Neural cell (in vitro differentiated cells): ENCODE data around the gene PROX1. TPM values are rescaled to one million over a fixed set of nuclear protein-coding genes. Genes with fewer than 3 reads are reported as not detected.

Source experiments
- H2AFZ ChIP-seq: fragments of 200-600, 300-800 bp; sonication (generic), shearing (Covaris generic); 2 replicates; pipeline ENCODE4 v1.6.0; 2014; ENCODE audit warnings: low read depth, mild to moderate bottlenecking, antibody characterized with exemption, low read length, moderate library complexity
- H3F3A ChIP-seq: fragments of 200-600 bp; shearing (Covaris generic); 2 replicates; pipeline ENCODE4 v1.6.1; 2016; ENCODE audit warnings: mild to moderate bottlenecking, moderate library complexity, mixed read lengths, antibody characterized with exemption, low read length; ENCODE audit not compliant: insufficient read depth, poor library complexity, severe bottlenecking
- H3K27ac ChIP-seq: fragments of 200-600, 300-800 bp; sonication (generic), shearing (Covaris generic); 2 replicates; pipeline ENCODE4 v1.5.1; 2014; ENCODE audit warnings: mild to moderate bottlenecking, low read length, moderate library complexity
- H3K27me3 ChIP-seq: fragments of 300-800, 200-600 bp; sonication (generic), shearing (Covaris generic); 2 replicates; pipeline ENCODE4 v1.6.0; 2014; ENCODE audit warnings: mild to moderate bottlenecking, low read depth, low read length, moderate library complexity; ENCODE audit not compliant: insufficient read depth
- H3K36me3 ChIP-seq: fragments of 300-800, 200-600 bp; sonication (generic), shearing (Covaris generic); 2 replicates; pipeline ENCODE4 v1.5.1; 2014; ENCODE audit warnings: mild to moderate bottlenecking, antibody characterized with exemption, low read length, moderate library complexity; ENCODE audit not compliant: insufficient read depth
- H3K4me2 ChIP-seq: fragments of 300-800, 200-600 bp; sonication (generic), shearing (Covaris generic); 2 replicates; pipeline ENCODE4 v1.6.0; 2014; ENCODE audit warnings: mild to moderate bottlenecking, low read length
- H3K4me3 ChIP-seq: fragments of 300-800, 200-600 bp; sonication (generic), shearing (Covaris generic); 2 replicates; pipeline ENCODE4 v1.5.1; 2014; ENCODE audit warnings: mild to moderate bottlenecking, low read length, moderate library complexity
- H3K79me2 ChIP-seq: fragments of 200-600 bp; shearing (Covaris generic); replicated peaks from 2 replicates; pipeline ENCODE4 v1.6.0; 2014; ENCODE audit warnings: mild to moderate bottlenecking, low read length, moderate library complexity; ENCODE audit not compliant: insufficient read depth
- H3K9ac ChIP-seq: fragments of 300-800, 200-600 bp; sonication (generic), shearing (Covaris generic); 2 replicates; pipeline ENCODE4 v1.6.1; 2016; ENCODE audit warnings: mild to moderate bottlenecking, low read length, mixed read lengths
- H3K9me2 ChIP-seq: fragments of 200-600 bp; shearing (Covaris generic); 2 replicates; pipeline ENCODE4 v1.6.1; 2016; ENCODE audit warnings: mild to moderate bottlenecking, low read length, mixed read lengths; ENCODE audit not compliant: insufficient read depth
- H3K9me3 ChIP-seq: fragments of 200-600, 300-800 bp; sonication (generic), shearing (Covaris generic); 2 replicates; pipeline ENCODE4 v1.6.1; 2016; ENCODE audit warnings: mild to moderate bottlenecking, mixed run types, low read length, moderate library complexity, mixed read lengths
- H4K20me1 ChIP-seq: fragments of 200-600 bp; shearing (Covaris generic); 2 replicates; pipeline ENCODE4 v1.6.1; 2016; ENCODE audit warnings: mild to moderate bottlenecking, mixed run types; ENCODE audit not compliant: insufficient read depth
- EP300 ChIP-seq: fragments of 450-650 bp; conservative IDR thresholded peaks from 2 replicates; pipeline ENCODE4 v1.6.1; 2014; ENCODE audit warnings: antibody characterized with exemption, mild to moderate bottlenecking, moderate library complexity; ENCODE audit not compliant: poor library complexity, severe bottlenecking
- EZH2 ChIP-seq: fragments of 200-600, 300-800 bp; shearing (Covaris generic), sonication (generic); IDR thresholded peaks from 2 replicates; pipeline ENCODE4 v1.6.1; 2014; ENCODE audit warnings: antibody characterized with exemption, low read length, borderline replicate concordance, mild to moderate bottlenecking; ENCODE audit not compliant: insufficient read depth, poor library complexity, severe bottlenecking
- MXI1 ChIP-seq: fragments of 450-650 bp; conservative IDR thresholded peaks from 2 replicates; pipeline ENCODE4 v1.6.1; 2014; ENCODE audit warnings: antibody characterized with exemption, mild to moderate bottlenecking; ENCODE audit not compliant: poor library complexity, severe bottlenecking
- POLR2AphosphoS5 ChIP-seq: IDR thresholded peaks from 2 replicates; pipeline ENCODE4 v1.6.1; 2012
- RAD21 ChIP-seq: fragments of 450-650 bp; conservative IDR thresholded peaks from 2 replicates; pipeline ENCODE4 v1.6.1; 2014; ENCODE audit warnings: antibody characterized with exemption, mild to moderate bottlenecking, moderate library complexity
- SMC3 ChIP-seq: fragments of 450-650 bp; conservative IDR thresholded peaks from 2 replicates; pipeline ENCODE4 v1.6.1; 2014; ENCODE audit warnings: antibody characterized with exemption, mild to moderate bottlenecking, moderate library complexity; ENCODE audit not compliant: poor library complexity
- TAF1 ChIP-seq: IDR thresholded peaks from 2 replicates; pipeline ENCODE4 v1.6.1; 2012; ENCODE audit warnings: low read depth
- polyA plus RNA-seq: library from polyadenylated mRNA; depleted of rRNA; stranded (reverse); fragments of >200 nt; gene quantifications from 2 replicates; pipeline ENCODE4 v1.2.3, GENCODE V29; 2014
- TF ChIP-seq, protein P1 (sequence below): fragments of 450-650 bp; IDR thresholded peaks from 2 replicates; pipeline ENCODE4 v1.5.1; 2014; ENCODE audit warnings: antibody characterized with exemption, mild to moderate bottlenecking, moderate library complexity; ENCODE audit not compliant: poor library complexity, severe bottlenecking
- TF ChIP-seq, protein P2 (sequence below): IDR thresholded peaks from 2 replicates; pipeline ENCODE4 v1.6.1; 2012; ENCODE audit warnings: borderline replicate concordance

The PROX1 gene
- polyA plus RNA-seq, 1 donor from 2014 or later = 1.0 TPM

DNA sequence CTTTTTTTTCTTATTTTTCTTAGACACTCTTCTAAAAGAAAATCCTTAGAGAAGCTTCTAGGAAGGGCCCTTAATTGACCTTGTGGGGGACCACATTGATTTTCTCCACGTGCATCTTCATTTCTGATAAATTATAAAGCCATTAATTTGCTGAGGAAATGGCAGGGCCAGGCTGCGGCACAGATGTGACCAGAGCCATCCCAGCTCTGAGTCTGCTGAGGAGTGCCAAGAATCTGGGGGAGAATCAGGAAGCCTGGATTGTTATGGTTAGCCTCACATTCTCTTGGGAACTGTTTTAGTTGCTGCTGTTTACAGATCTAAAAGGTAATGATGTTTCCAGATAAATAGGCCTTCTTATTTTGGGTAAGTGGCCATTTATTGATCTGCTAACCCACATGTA, 16.2 kb downstream of the PROX1 start:
- TF ChIP-seq MXI1 (no peak), EZH2 (no peak), POLR2AphosphoS5 (no peak), RAD21 (no peak), SMC3 (no peak), EP300 (no peak), TAF1 (no peak)
- TF ChIP-seq, protein P1, sequence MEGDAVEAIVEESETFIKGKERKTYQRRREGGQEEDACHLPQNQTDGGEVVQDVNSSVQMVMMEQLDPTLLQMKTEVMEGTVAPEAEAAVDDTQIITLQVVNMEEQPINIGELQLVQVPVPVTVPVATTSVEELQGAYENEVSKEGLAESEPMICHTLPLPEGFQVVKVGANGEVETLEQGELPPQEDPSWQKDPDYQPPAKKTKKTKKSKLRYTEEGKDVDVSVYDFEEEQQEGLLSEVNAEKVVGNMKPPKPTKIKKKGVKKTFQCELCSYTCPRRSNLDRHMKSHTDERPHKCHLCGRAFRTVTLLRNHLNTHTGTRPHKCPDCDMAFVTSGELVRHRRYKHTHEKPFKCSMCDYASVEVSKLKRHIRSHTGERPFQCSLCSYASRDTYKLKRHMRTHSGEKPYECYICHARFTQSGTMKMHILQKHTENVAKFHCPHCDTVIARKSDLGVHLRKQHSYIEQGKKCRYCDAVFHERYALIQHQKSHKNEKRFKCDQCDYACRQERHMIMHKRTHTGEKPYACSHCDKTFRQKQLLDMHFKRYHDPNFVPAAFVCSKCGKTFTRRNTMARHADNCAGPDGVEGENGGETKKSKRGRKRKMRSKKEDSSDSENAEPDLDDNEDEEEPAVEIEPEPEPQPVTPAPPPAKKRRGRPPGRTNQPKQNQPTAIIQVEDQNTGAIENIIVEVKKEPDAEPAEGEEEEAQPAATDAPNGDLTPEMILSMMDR = no peak
- TF ChIP-seq, protein P2, sequence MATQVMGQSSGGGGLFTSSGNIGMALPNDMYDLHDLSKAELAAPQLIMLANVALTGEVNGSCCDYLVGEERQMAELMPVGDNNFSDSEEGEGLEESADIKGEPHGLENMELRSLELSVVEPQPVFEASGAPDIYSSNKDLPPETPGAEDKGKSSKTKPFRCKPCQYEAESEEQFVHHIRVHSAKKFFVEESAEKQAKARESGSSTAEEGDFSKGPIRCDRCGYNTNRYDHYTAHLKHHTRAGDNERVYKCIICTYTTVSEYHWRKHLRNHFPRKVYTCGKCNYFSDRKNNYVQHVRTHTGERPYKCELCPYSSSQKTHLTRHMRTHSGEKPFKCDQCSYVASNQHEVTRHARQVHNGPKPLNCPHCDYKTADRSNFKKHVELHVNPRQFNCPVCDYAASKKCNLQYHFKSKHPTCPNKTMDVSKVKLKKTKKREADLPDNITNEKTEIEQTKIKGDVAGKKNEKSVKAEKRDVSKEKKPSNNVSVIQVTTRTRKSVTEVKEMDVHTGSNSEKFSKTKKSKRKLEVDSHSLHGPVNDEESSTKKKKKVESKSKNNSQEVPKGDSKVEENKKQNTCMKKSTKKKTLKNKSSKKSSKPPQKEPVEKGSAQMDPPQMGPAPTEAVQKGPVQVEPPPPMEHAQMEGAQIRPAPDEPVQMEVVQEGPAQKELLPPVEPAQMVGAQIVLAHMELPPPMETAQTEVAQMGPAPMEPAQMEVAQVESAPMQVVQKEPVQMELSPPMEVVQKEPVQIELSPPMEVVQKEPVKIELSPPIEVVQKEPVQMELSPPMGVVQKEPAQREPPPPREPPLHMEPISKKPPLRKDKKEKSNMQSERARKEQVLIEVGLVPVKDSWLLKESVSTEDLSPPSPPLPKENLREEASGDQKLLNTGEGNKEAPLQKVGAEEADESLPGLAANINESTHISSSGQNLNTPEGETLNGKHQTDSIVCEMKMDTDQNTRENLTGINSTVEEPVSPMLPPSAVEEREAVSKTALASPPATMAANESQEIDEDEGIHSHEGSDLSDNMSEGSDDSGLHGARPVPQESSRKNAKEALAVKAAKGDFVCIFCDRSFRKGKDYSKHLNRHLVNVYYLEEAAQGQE = no peak
- Histone ChIP-seq H2AFZ (no peak overlapping the region), H3K9me2 (no peaks in the 10 kb centered on the region), H3K4me3 (no peak overlapping the region), H3K4me2 (no peak overlapping the region), H3K27me3 (no peaks in the 10 kb centered on the region), H4K20me1 (no peaks in the 10 kb centered on the region), H3K9me3 (no peaks in the 10 kb centered on the region), H3K27ac (no peak overlapping the region), H3K79me2 (no peaks in the 10 kb centered on the region), H3K9ac (no peak overlapping the region), H3K36me3 (no peaks in the 10 kb centered on the region), H3F3A (no peaks in the 10 kb centered on the region)

DNA sequence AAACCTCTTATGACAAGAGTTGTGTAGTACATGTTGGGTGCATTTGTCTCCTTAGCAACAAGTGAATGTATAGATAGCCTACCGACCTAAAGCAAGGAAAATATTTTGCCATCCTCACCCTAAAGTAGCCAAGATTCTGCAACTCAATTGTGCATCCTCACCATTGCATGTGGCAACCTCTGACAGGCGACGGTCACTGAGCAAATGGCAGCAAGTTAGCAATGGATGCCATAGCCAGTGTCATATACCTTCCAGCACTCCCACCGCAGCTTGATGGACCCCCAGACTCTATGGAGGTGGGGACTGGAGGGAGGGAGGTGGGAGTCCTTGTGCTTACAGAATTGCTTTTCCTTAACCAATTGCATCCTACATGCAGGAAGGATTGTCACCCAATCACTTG, 17.0 kb downstream of the PROX1 start:
- H3K9ac ChIP-seq = no peak overlapping the region
- no peak overlapping the region for H2AFZ ChIP-seq
- no peaks in the 10 kb centered on the region for H4K20me1 ChIP-seq
- no peaks in the 10 kb centered on the region for H3K79me2 ChIP-seq
- H3K4me3 ChIP-seq = no peak overlapping the region
- no peaks in the 10 kb centered on the region for H3K9me2 ChIP-seq
- no peaks in the 10 kb centered on the region for H3F3A ChIP-seq
- H3K4me2 ChIP-seq = no peak overlapping the region
- TF ChIP-seq, protein P2 = no peak
- H3K27me3 ChIP-seq = no peaks in the 10 kb centered on the region
- no peaks in the 10 kb centered on the region for H3K36me3 ChIP-seq
- no peak overlapping the region for H3K27ac ChIP-seq
- no peaks in the 10 kb centered on the region for H3K9me3 ChIP-seq
